Neutrophil (primary cell): ENCODE data around the gene AWAT1.
"Not testable (repeated sequence)": the region's sequence is repeated elsewhere in the genome, so short reads cannot be mapped to it uniquely, and the experiment has no call there.

Experiments
- H3K27ac ChIP-seq: fragments of 200-600 bp; sonication (generic); 2 replicates; pipeline ENCODE4 v1.5.1; 2016; ENCODE audit warnings: mild to moderate bottlenecking, moderate library complexity
- H3K27me3 ChIP-seq: fragments of 200-600 bp; sonication (generic); 2 replicates; pipeline ENCODE4 v1.6.0; 2016; ENCODE audit warnings: mild to moderate bottlenecking
- H3K36me3 ChIP-seq: fragments of 200-600 bp; sonication (generic); 2 replicates; pipeline ENCODE4 v1.5.1; 2017
- H3K4me1 ChIP-seq, 2 experiments: fragments of 200-600 bp in 1 of 2; sonication (generic) in 1 of 2; 1 replicate in 1 of 2; 2 replicates in 1 of 2; pipeline versions ENCODE4 v1.5.1 to v1.6.1; 2013 to 2016; ENCODE audit warnings: low read depth in 1 of 2, low read length in 1 of 2, mild to moderate bottlenecking in 1 of 2, moderate library complexity in 1 of 2; ENCODE audit not compliant: control insufficient read depth in 1 of 2, insufficient read depth in 1 of 2
- H3K4me3 ChIP-seq, 2 experiments: fragments of 200-600 bp in 1 of 2; sonication (generic) in 1 of 2; 1 replicate in 1 of 2; 2 replicates in 1 of 2; pipeline ENCODE4 v1.5.1; 2013 to 2016; ENCODE audit warnings: low read depth in 1 of 2, low read length in 1 of 2, mild to moderate bottlenecking in 1 of 2, moderate library complexity in 1 of 2
- H3K9me3 ChIP-seq: fragments of 200-600 bp; sonication (generic); 2 replicates; pipeline ENCODE4 v1.5.1; 2016
- TF ChIP-seq, protein P1 (sequence below): fragments of 200-600 bp; sonication (generic); IDR thresholded peaks from 2 replicates; pipeline ENCODE4 v1.5.1; 2016; ENCODE audit warnings: antibody characterized with exemption

AWAT1 gene

DNA sequence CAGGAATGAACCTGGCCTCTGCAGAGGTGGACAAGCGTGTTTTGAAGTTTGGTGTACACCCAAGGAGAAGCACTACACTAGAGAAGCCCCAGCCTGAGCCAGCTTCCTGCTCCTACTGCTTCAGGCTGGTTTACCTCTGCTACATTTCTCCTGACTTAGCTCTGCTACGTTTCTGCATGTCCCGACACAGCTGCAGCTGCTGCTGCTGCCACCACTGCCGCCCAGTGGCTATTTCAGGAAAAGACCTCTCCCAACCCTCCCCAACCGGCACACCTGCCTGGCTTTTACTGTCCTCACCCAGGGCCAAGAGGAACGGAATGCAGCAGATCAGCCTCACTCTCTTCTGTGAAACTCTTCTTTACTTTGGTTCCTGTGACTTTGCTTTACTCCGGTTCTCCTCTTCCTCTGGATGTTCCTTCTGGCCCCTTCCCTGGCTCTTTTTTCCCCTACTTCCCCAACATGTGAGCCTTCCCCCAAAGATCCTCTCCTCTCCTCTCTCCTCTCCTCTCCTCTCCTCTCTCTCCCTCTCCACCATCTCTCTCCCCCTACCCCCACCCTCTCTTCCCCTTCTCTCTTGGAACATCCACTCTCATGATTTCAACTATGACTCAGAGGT, 28.6 kb downstream of the AWAT1 start:
- no peak overlapping the region for H3K27ac ChIP-seq
- H3K9me3 ChIP-seq: no peaks in the 10 kb centered on the region
- H3K4me3 ChIP-seq: no peak overlapping the region
- H3K4me1 ChIP-seq: no peaks in the 10 kb centered on the region
- TF ChIP-seq, protein P1, sequence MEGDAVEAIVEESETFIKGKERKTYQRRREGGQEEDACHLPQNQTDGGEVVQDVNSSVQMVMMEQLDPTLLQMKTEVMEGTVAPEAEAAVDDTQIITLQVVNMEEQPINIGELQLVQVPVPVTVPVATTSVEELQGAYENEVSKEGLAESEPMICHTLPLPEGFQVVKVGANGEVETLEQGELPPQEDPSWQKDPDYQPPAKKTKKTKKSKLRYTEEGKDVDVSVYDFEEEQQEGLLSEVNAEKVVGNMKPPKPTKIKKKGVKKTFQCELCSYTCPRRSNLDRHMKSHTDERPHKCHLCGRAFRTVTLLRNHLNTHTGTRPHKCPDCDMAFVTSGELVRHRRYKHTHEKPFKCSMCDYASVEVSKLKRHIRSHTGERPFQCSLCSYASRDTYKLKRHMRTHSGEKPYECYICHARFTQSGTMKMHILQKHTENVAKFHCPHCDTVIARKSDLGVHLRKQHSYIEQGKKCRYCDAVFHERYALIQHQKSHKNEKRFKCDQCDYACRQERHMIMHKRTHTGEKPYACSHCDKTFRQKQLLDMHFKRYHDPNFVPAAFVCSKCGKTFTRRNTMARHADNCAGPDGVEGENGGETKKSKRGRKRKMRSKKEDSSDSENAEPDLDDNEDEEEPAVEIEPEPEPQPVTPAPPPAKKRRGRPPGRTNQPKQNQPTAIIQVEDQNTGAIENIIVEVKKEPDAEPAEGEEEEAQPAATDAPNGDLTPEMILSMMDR: no peak
- H3K36me3 ChIP-seq: no peaks in the 10 kb centered on the region
- H3K27me3 ChIP-seq: no peaks in the 10 kb centered on the region

DNA sequence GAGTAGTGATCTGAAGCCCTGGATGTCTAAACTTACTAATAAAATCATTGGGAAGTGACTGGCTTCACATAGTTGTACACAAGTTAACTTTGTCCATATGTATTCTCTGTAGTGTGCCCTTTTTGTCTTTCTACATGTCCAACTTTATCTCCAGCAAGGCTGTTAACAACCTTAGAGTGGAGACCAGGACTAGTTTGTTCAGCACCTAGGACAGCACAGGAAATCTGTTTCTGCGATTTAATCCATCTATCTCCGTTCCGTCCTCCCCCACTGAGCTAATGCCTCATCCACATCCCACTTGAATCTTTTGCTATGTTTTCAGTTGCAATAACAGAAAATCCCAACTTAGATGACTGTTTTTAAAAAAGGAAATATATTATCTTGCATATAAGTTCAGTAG, 30.3 kb downstream of the AWAT1 start:
- Histone ChIP-seq H3K4me1 (no peaks in the 10 kb centered on the region), H3K9me3 (no peaks in the 10 kb centered on the region), H3K27me3 (no peaks in the 10 kb centered on the region), H3K4me3 (no peak overlapping the region), H3K27ac (no peak overlapping the region), H3K36me3 (no peaks in the 10 kb centered on the region)
- TF ChIP-seq, protein P1: no peak

DNA sequence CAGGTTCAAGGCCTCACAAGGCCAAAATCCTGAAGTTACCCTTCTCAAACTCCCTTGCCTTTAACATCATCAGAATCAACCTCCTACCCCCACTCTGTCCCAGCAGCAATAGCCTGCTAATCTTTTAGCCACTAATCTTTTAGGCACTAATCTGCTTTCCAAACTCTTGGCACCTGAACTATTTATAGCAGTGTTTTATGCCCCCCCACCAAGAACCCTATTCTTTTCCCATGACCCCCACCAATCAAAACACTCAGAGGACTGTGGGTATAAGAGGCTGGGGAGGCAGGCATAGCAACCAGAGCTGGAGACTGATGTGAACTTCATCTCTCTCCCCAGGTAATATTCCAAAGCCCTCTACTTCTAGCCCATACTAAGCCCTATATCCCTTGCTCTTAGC, 33.6 kb downstream of the AWAT1 start, which contains the start of gene ARR3:
ARR3 (plus strand) TSS at position 301 of the 400 bp plus-strand sequence. CDS start 1,052 bp downstream, outside the sequence.
- Histone ChIP-seq H3K36me3 (no peaks in the 10 kb centered on the region), H3K27me3 (no peaks in the 10 kb centered on the region), H3K4me1 (no peaks in the 10 kb centered on the region), H3K27ac (no peak within 1 kb of the TSS), H3K9me3 (no peaks in the 10 kb centered on the region), H3K4me3 (no peak within 1 kb of the TSS)
- TF ChIP-seq, protein P1: no peak

DNA sequence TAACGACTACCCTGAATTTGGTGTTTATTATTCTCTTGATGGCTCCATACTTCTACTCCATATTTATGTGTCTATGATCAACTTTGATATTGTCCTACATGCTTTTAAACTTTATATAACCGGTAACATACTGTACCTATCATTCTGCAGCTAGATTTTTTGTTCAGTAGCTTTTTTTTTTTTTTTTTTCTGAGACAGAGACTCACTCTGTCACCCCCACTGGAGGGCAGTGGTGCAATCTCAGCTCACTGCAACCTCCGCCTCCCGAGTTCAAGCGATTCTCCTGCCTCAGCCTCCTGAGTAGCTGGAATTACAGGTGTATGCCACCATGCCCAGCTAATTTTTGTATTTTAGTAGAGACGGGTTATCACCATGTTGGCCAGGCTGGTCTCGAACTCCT, 39.6 kb downstream of the AWAT1 start:
- H3K4me1 ChIP-seq, H3K36me3 ChIP-seq, H3K9me3 ChIP-seq, H3K27me3 ChIP-seq, H3K4me3 ChIP-seq, H3K27ac ChIP-seq: not testable (repeated sequence)

DNA sequence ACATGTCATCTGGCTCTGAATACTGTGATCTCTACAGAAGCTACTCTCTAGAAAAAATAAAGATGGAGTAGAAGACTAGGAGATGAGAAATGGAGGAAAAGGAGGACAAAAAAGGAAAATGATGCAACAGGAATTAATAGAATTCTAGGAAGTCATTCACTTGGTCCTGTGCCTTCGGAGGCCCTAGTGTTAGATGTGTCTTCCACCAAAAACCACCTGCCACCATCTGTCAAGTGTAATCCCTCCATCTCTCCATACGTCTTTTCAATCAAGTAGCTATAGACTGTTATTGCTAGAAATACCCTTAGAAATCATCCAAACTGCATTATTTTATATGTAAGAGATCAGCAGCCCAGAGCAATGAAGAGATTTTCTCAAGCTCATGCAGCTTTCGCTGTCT, 44.6 kb downstream of the AWAT1 start:
- Histone ChIP-seq H3K27me3 (no peaks in the 10 kb centered on the region), H3K27ac (no peak overlapping the region), H3K36me3 (no peaks in the 10 kb centered on the region), H3K9me3 (no peaks in the 10 kb centered on the region), H3K4me1 (no peaks in the 10 kb centered on the region), H3K4me3 (no peak overlapping the region)
- TF ChIP-seq, protein P1: no peak

DNA sequence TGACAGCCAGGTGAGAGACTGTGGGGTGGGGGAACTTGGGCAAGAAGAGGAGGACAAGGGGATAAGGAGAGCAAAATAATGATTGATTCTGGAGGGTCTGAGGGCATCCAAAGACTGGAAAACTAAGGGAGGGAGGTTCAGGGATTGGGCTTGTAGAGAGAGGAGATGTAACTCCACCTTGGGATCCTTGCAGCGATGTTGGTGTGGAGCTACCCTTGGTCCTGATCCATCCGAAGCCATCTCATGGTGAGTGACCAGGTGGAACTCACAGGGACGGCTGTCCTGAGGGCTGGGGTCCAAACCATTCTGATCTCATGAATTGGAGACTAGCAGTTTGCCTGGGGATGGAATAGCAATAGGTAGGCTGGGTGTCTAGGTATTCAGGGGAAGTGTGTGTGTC, 46.1 kb downstream of the AWAT1 start:
- Histone ChIP-seq H3K27me3 (no peaks in the 10 kb centered on the region), H3K4me3 (no peak overlapping the region), H3K36me3 (peaks cover 7% of the 10 kb centered on the region), H3K4me1 (no peaks in the 10 kb centered on the region), H3K9me3 (no peaks in the 10 kb centered on the region), H3K27ac (no peak overlapping the region)
- TF ChIP-seq, protein P1: no peak
